ENCODE measurements around the gene ANKRA2. TPM values are rescaled to one million over a fixed set of nuclear protein-coding genes. Genes with fewer than 3 reads are reported as not detected.

The ANKRA2 gene
- total RNA-seq, 2 experiments from 2014 or later = 16.3 to 18.4 TPM

Other genes starting within 250 kb of the ANKRA2 start
- gene FOXD1, start 116.9 kb downstream of the ANKRA2 start, total RNA-seq = under 1 TPM; 0.23 to 0.48 TPM
- 1,000 to 10,000 TPM; 1,030 to 1,213 TPM for gene BTF3, start 67.2 kb downstream of the ANKRA2 start, total RNA-seq
- gene UTP15, start 104 bp upstream of the ANKRA2 start, total RNA-seq = 10 to 100 TPM; 33.6 to 42.4 TPM
- under 1 TPM; 0.02 to 0.18 TPM for gene ARHGEF28, start 60.6 kb upstream of the ANKRA2 start, total RNA-seq

All from activated CD4-positive, alpha-beta T cell treated with anti-CD3 and anti-CD28 coated beads for 36 hours (primary cell).